Breast epithelium (tissue), 3 donors: ENCODE data around the gene CDH4.

Experiments used
- CTCF ChIP-seq, 3 donors: fragments of 450-650 bp; IDR thresholded peaks; one replicate each; pipeline ENCODE4 v1.5.1; 2016 to 2017; ENCODE audit warnings: antibody characterized with exemption in 3 of 3, mild to moderate bottlenecking in 3 of 3, moderate library complexity in 3 of 3
- POLR2A ChIP-seq: fragments of 450-650 bp; IDR thresholded peaks from one replicate; pipeline ENCODE4 v1.6.1; 2016; ENCODE audit warnings: antibody characterized with exemption, mild to moderate bottlenecking, moderate library complexity

- TF ChIP-seq CTCF (IDR thresholded peaks at IDR 0.05): no peak
- no peak for TF ChIP-seq POLR2A
Observed at GRCh38 chr20:61287583-61288275, 35.7 kb downstream of the CDH4 start.
